HFF-Myc (cell line): ENCODE measurements around the gene MLLT1.

Experiments used
- DNase-seq: peaks from one replicate; pipeline ENCODE4 v3.0.0-alpha.2; 2011; ENCODE audit warnings: low read depth; ENCODE audit errors: extremely low read depth
- H3K4me3 ChIP-seq: replicated peaks from 2 replicates; pipeline ENCODE4 v1.5.1; 2011; ENCODE audit warnings: low read depth, mild to moderate bottlenecking, control low read depth, low read length
- CTCF ChIP-seq: IDR thresholded peaks from 2 replicates; pipeline ENCODE4 v1.5.1; 2012; ENCODE audit warnings: mild to moderate bottlenecking, low read depth, low read length, control low read depth; ENCODE audit errors: missing control alignments

MLLT1 gene

GRCh38 chr19:6214881-6215541 is 64.8 kb downstream of the MLLT1 start:
- no peak for TF ChIP-seq CTCF
- no peak for DNase-seq
- no peak overlapping the region for H3K4me3 ChIP-seq

- no peak for TF ChIP-seq CTCF
- DNase-seq, result no peak
- no peak overlapping the region for H3K4me3 ChIP-seq
Measured at GRCh38 chr19:6213696-6214641, 65.8 kb downstream of the MLLT1 start.

- H3K4me3 ChIP-seq, result no peak overlapping the region
- DNase-seq, result no peak
- no peak for TF ChIP-seq CTCF
Measured at GRCh38 chr19:6213266-6213595, 66.5 kb downstream of the MLLT1 start.

GRCh38 chr19:6212403-6213265 is 67.1 kb downstream of the MLLT1 start:
- no peak for TF ChIP-seq CTCF
- H3K4me3 ChIP-seq, result no peak overlapping the region
- no peak for DNase-seq

- DNase-seq, result no peak
Measured at GRCh38 chr19:6211632-6212402, 68.0 kb downstream of the MLLT1 start.

More at GRCh38 chr19:6211632-6212402, 68.0 kb downstream of the MLLT1 start:
- TF ChIP-seq CTCF, result no peak
- no peak overlapping the region for H3K4me3 ChIP-seq
